HFFc6 (cell line): ENCODE results near the gene EDEM1. TPM values are rescaled to one million over a fixed set of nuclear protein-coding genes. Genes with fewer than 3 reads are reported as not detected.

Source experiments
- DNase-seq: peaks from one replicate; pipeline ENCODE4 v3.0.0-alpha.2; 2018
- H3K27ac Mint-ChIP-seq: 2 replicates; pipeline ENCODE4 v1.8.0; 2020; ENCODE audit warnings: mild to moderate bottlenecking, mixed read lengths
- H3K27me3 Mint-ChIP-seq: 2 replicates; pipeline ENCODE4 v1.8.0; 2021; ENCODE audit warnings: mild to moderate bottlenecking, moderate library complexity, mixed read lengths; ENCODE audit not compliant: insufficient read depth
- H3K36me3 Mint-ChIP-seq: 2 replicates; pipeline ENCODE4 v1.8.0; 2021; ENCODE audit warnings: low read depth, mixed read lengths
- H3K4me1 Mint-ChIP-seq: 2 replicates; pipeline ENCODE4 v1.8.0; 2020; ENCODE audit warnings: low read depth, mixed read lengths
- H3K4me3 Mint-ChIP-seq: 2 replicates; pipeline ENCODE4 v1.8.0; 2020; ENCODE audit warnings: mild to moderate bottlenecking, moderate library complexity, mixed read lengths
- H3K9me3 Mint-ChIP-seq: 2 replicates; pipeline ENCODE4 v1.8.0; 2020; ENCODE audit warnings: mild to moderate bottlenecking, mixed read lengths
- total RNA-seq, 6 experiments: library from RNA; stranded (reverse); fragmentation: NEBNext Ultra II Directional; extraction: Animal tissue kit (Norgen Biotek cat#: 25700); gene quantifications; 2 replicates in 1 of 6; 3 replicates in 5 of 6; pipeline ENCODE4 v1.2.3, GENCODE V29; 2021
- TF ChIP-seq, protein P1 (sequence below): fragments of 200-600 bp; sonication (generic); IDR thresholded peaks from 2 replicates; pipeline ENCODE4 v1.5.0; 2021; ENCODE audit warnings: antibody characterized with exemption, mild to moderate bottlenecking

Gene EDEM1
- total RNA-seq, 6 experiments from 2014 or later: 47.6 to 56.4 (median 52.0) TPM

DNA sequence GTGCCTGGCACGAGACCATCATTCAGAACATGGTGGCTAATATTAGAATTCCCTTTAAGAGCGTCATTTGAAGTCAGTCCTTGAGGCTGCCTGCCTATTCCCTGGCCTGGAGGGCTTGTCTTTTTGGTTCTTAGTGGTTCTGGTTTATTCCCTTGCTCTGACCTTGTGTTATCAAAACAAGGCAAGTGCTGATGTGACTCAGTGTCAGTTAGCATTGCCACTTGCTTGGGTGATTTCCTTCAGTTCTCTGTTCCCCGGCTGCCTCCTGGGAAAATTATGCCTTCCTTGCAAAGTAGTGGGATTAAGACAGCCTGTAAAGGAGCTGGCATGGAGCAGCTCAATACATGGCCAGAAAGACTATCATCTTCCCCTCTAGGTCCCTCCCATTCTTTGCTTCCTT, 64.6 kb downstream of the EDEM1 start:
- Mint-ChIP-seq H3K36me3 (no peaks in the 10 kb centered on the region), H3K27ac (no peak overlapping the region), H3K27me3 (peaks cover 15% of the 10 kb centered on the region), H3K4me1 (peaks cover 18% of the 10 kb centered on the region; the same call in 1 of the 2 replicates), H3K9me3 (no peaks in the 10 kb centered on the region), H3K4me3 (no peak overlapping the region)
- DNase-seq: no peak
- TF ChIP-seq, protein P1, sequence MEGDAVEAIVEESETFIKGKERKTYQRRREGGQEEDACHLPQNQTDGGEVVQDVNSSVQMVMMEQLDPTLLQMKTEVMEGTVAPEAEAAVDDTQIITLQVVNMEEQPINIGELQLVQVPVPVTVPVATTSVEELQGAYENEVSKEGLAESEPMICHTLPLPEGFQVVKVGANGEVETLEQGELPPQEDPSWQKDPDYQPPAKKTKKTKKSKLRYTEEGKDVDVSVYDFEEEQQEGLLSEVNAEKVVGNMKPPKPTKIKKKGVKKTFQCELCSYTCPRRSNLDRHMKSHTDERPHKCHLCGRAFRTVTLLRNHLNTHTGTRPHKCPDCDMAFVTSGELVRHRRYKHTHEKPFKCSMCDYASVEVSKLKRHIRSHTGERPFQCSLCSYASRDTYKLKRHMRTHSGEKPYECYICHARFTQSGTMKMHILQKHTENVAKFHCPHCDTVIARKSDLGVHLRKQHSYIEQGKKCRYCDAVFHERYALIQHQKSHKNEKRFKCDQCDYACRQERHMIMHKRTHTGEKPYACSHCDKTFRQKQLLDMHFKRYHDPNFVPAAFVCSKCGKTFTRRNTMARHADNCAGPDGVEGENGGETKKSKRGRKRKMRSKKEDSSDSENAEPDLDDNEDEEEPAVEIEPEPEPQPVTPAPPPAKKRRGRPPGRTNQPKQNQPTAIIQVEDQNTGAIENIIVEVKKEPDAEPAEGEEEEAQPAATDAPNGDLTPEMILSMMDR: no peak

DNA sequence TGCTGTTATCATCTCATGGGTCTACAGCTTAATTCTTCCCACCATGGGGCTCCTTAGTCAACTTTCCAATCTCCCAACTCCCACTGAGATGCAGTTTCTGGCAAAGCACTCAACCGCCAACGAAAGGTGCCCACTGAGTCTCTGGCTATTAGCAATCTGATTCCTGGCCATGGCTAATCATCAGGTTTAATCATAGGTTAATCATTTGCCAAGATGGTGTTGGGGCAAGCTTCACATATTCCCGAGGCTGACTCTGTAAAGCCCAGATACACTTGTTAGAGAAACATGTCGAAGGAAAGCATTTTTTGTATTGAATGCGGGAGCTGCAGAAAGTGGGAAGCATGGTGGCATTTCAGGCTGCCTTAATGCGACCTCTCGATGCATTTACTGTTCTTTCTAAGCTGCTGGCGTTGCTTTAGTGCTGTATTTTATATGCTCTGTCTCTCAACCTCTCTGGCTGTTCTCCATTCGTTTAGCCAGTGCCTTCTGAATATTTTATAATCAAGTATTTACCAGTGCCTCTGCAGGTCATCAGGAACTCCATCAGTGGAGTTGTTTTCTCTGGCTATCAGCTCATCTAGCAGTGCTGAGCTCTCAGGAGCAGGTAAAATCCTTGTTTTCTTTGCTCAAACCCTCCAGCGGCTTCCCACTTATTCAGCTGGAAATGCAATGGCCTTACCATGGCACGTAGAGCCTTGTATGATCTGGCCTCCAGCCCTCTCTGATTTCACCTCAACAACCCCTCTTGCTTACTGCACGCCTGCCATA, 67.0 kb downstream of the EDEM1 start:
- H3K27me3 Mint-ChIP-seq: peaks cover 10% of the 10 kb centered on the region
- H3K36me3 Mint-ChIP-seq: no peaks in the 10 kb centered on the region
- peaks cover 11% of the 10 kb centered on the region; the same call in 1 of the 2 replicates for H3K4me1 Mint-ChIP-seq
- TF ChIP-seq, protein P1: no peak
- no peaks in the 10 kb centered on the region for H3K9me3 Mint-ChIP-seq
- no peak overlapping the region for H3K4me3 Mint-ChIP-seq
- no peak overlapping the region for H3K27ac Mint-ChIP-seq
- no peak for DNase-seq

DNA sequence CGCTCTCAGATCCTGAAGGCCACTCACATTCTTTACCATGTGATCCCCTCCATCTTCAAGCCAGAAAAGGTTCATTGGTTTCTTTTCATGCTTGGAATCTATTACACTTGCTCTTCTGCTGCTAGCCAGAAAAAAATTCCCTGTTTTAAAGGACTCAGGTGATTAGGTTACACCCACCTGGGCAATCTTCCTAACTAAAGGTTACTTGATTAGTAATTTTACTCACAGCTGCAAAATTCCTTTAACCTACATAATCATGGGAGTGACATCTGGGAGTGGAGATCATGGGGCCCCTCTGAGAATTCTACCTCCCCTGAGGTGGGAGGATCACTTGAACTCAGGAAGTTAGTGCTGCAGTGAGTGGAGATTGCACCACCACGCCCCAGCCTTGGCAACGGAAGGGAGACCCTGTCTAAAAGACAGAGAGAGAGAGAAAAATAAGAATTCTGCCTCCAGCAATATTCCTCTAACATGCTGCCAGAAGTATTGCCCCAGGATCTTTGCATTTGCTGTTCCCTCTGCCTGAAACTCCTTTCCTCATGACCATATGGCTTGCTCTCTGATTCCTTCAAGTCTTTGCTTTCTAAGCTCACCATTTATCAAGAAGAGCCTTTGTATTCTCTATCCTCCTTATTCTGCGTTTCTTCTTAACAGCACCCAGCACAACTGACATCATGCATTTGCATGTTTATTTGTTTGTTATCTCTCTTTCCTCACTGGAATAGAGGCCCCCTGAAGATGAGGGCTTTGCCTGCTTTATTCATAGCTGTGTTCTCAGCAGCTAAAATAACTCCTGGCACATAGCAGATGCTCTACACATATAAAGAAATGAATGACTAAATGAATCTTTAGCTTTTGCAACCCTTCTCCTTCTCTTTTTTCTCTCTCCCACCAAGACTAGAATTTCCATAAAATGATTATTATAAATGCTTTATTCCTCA, 68.2 kb downstream of the EDEM1 start:
- H3K27me3 Mint-ChIP-seq: peaks cover 10% of the 10 kb centered on the region
- DNase-seq: no peak
- TF ChIP-seq, protein P1: no peak
- H3K4me1 Mint-ChIP-seq: peaks cover 6% of the 10 kb centered on the region; the same call in 1 of the 2 replicates
- no peaks in the 10 kb centered on the region for H3K36me3 Mint-ChIP-seq
- H3K4me3 Mint-ChIP-seq: no peak overlapping the region
- H3K27ac Mint-ChIP-seq: no peak overlapping the region
- no peaks in the 10 kb centered on the region for H3K9me3 Mint-ChIP-seq

GRCh38 chr3:5258526-5258925, 71.0 kb downstream of the EDEM1 start:
- Mint-ChIP-seq H3K9me3 (no peaks in the 10 kb centered on the region), H3K27ac (no peak overlapping the region), H3K4me3 (no peak overlapping the region), H3K4me1 (peaks cover 2% of the 10 kb centered on the region; the same call in 1 of the 2 replicates), H3K27me3 (peaks cover 7% of the 10 kb centered on the region), H3K36me3 (no peaks in the 10 kb centered on the region)
- TF ChIP-seq, protein P1: no peak
- DNase-seq: no peak

GRCh38 chr3:5260992-5261501, 73.5 kb downstream of the EDEM1 start:
- no peaks in the 10 kb centered on the region for H3K9me3 Mint-ChIP-seq
- no peak for DNase-seq
- peaks cover 25% of the 10 kb centered on the region for H3K4me1 Mint-ChIP-seq
- TF ChIP-seq, protein P1: no peak
- H3K27ac Mint-ChIP-seq: no peak overlapping the region
- H3K36me3 Mint-ChIP-seq: no peaks in the 10 kb centered on the region
- no peak overlapping the region for H3K4me3 Mint-ChIP-seq
- peaks cover 7% of the 10 kb centered on the region for H3K27me3 Mint-ChIP-seq
